Activated T-helper 1 cell treated with anti-CD3 and anti-CD28 coated beads, Interleukin-12 subunit alpha, Interleukin-12 subunit beta, Interleukin-2, Interleukin-4 antibody, amounts not matched to agents 30 ng/mL and 10 ng/mL and 1 ng/mL, durations not matched to agents 14 hours and 24 hours and 36 hours (primary cell): Measurements from ENCODE around the gene C1orf50. TPM values are rescaled to one million over a fixed set of nuclear protein-coding genes. Genes with fewer than 3 reads are reported as not detected.
A peak's percentile ranks its signal among the peaks of the same experiment; 100 is the strongest.

Experiments
- DNase-seq: peaks from one replicate; pipeline ENCODE4 v3.0.0; 2021; ENCODE audit warnings: low spot score
- H3K27ac Mint-ChIP-seq: one replicate; pipeline ENCODE4 v1.8.0; 2021; ENCODE audit warnings: mild to moderate bottlenecking, mixed read lengths
- H3K27me3 Mint-ChIP-seq: one replicate; pipeline ENCODE4 v1.8.0; 2022; ENCODE audit warnings: mild to moderate bottlenecking, moderate library complexity, mixed read lengths; ENCODE audit not compliant: insufficient read depth
- H3K36me3 Mint-ChIP-seq: one replicate; pipeline ENCODE4 v1.8.0; 2021; ENCODE audit warnings: low read depth, mixed read lengths
- H3K4me1 Mint-ChIP-seq: one replicate; pipeline ENCODE4 v1.8.0; 2021; ENCODE audit warnings: low read depth, mixed read lengths
- H3K4me3 Mint-ChIP-seq: one replicate; pipeline ENCODE4 v1.8.0; 2021; ENCODE audit warnings: mild to moderate bottlenecking, moderate library complexity, mixed read lengths
- H3K9me3 Mint-ChIP-seq: one replicate; pipeline ENCODE4 v1.8.0; 2021; ENCODE audit warnings: mixed read lengths
- intact Hi-C: fragments of 100-400 bp; cut with micrococcal nuclease; formaldehyde crosslinking; loops from one replicate; pipeline ENCODE4 v1.15.1; 2024
- total RNA-seq: library from RNA; stranded (reverse); gene quantifications from 2 replicates; pipeline ENCODE4 v1.2.3, GENCODE V29; 2022

C1orf50 gene
- total RNA-seq, 1 donor from 2014 or later, result 7.6 TPM

GRCh38 chr1:42774928-42775526 is 8.0 kb downstream of the C1orf50 start:
- H3K4me1 Mint-ChIP-seq, result peaks cover 37% of the 10 kb centered on the region
- intact Hi-C loops, result no loop called here
- H3K9me3 Mint-ChIP-seq, result no peaks in the 10 kb centered on the region
- peaks cover 50% of the 10 kb centered on the region for H3K36me3 Mint-ChIP-seq
- DNase-seq, result no peak
- H3K27me3 Mint-ChIP-seq, result no peaks in the 10 kb centered on the region
- no peak overlapping the region for H3K4me3 Mint-ChIP-seq
- H3K27ac Mint-ChIP-seq, result no peak overlapping the region

DNA sequence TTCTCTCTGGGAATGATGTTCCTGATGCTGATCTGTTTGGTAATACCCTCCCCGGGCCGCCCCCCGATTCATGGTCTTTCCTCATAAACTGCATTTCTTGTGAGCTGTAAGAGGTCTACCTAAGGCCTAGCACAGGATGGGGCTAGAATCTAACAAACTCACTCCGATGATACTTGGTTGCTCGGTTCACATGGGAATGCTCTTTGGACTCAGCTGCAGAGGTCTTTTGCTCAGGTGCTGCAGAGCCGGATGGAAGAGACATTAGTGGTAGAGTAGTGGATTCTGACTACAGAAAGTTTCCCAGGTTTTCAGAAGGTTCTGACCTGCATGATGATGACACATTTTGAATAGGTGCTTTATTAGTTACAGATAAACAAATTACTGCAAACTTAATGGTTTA is 9.5 kb downstream of the C1orf50 start:
- H3K27ac Mint-ChIP-seq, result no peak overlapping the region
- H3K9me3 Mint-ChIP-seq, result no peaks in the 10 kb centered on the region
- DNase-seq, result no peak
- H3K4me1 Mint-ChIP-seq, result peaks cover 37% of the 10 kb centered on the region
- no peaks in the 10 kb centered on the region for H3K27me3 Mint-ChIP-seq
- H3K36me3 Mint-ChIP-seq, result peaks cover 52% of the 10 kb centered on the region
- H3K4me3 Mint-ChIP-seq, result no peak overlapping the region
- intact Hi-C loops, result no loop called here

GRCh38 chr1:42777852-42778251 is 10.8 kb downstream of the C1orf50 start:
- peak; percentile 12 for DNase-seq
- Mint-ChIP-seq H3K27me3 (no peaks in the 10 kb centered on the region), H3K9me3 (no peaks in the 10 kb centered on the region)

GRCh38 chr1:42779725-42780124 is 12.7 kb downstream of the C1orf50 start:
- H3K36me3 Mint-ChIP-seq, result peaks cover 45% of the 10 kb centered on the region
- intact Hi-C loops, result loop anchor here (2.0 kb wide), 2 partner anchors 67 to 133 kb away; partner anchors contain the start of gene ZNF691
- H3K27ac Mint-ChIP-seq, result no peak overlapping the region
- H3K27me3 Mint-ChIP-seq, result no peaks in the 10 kb centered on the region
- no peak for DNase-seq
- no peaks in the 10 kb centered on the region for H3K9me3 Mint-ChIP-seq
- H3K4me3 Mint-ChIP-seq, result no peak overlapping the region
- peaks cover 31% of the 10 kb centered on the region for H3K4me1 Mint-ChIP-seq

More at GRCh38 chr1:42777852-42778251, 10.8 kb downstream of the C1orf50 start:
- Mint-ChIP-seq H3K4me1 (peaks cover 30% of the 10 kb centered on the region), H3K36me3 (peaks cover 51% of the 10 kb centered on the region), H3K27ac (no peak overlapping the region), H3K4me3 (no peak overlapping the region)
- intact Hi-C loops, result loop anchor here (1.0 to 2.0 kb wide), 6 partner anchors 11 to 295 kb away; partner anchors contain the start of genes C1orf50, P3H1 and ZNF691

GRCh38 chr1:42780176-42780575 is 13.1 kb downstream of the C1orf50 start:
- Mint-ChIP-seq H3K27me3 (no peaks in the 10 kb centered on the region), H3K27ac (no peak overlapping the region), H3K36me3 (peaks cover 40% of the 10 kb centered on the region), H3K4me3 (no peak overlapping the region), H3K9me3 (no peaks in the 10 kb centered on the region), H3K4me1 (peaks cover 31% of the 10 kb centered on the region)
- no peak for DNase-seq
- intact Hi-C loops, result no loop called here

- no peaks in the 10 kb centered on the region for H3K9me3 Mint-ChIP-seq
- intact Hi-C loops, result no loop called here
- peaks cover 33% of the 10 kb centered on the region for H3K4me1 Mint-ChIP-seq
- H3K4me3 Mint-ChIP-seq, result no peak overlapping the region
- H3K27ac Mint-ChIP-seq, result no peak overlapping the region
- H3K36me3 Mint-ChIP-seq, result peaks cover 20% of the 10 kb centered on the region
- DNase-seq, result no peak
- H3K27me3 Mint-ChIP-seq, result no peaks in the 10 kb centered on the region
These were observed 16.0 kb downstream of the C1orf50 start for GRCh38 chr1:42783092-42783491.

DNA sequence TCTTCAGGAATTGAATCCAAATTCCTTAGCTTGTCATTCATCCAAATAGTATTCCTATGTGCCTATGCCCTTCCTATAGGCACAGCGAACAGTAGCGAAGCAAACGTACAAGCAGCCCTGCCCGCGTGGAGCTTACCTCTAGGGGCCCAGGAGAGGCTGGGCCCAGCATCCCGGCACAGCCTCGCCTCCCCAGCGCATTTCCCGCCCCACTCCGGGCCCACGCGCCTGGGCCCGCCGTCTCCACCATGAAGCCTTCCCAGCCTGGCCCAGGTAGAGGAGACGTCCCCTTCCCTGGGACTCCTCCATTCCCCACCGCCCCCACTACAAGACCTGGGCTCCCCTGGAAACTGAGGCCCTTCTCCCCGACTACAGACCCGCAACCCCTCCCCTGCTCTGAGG is 17.5 kb downstream of the C1orf50 start:
- Mint-ChIP-seq H3K4me1 (peaks cover 22% of the 10 kb centered on the region), H3K4me3 (no peak overlapping the region), H3K27me3 (no peaks in the 10 kb centered on the region), H3K36me3 (peaks cover 13% of the 10 kb centered on the region), H3K27ac (no peak overlapping the region), H3K9me3 (no peaks in the 10 kb centered on the region)
- no peak for DNase-seq
- intact Hi-C loops, result no loop called here

DNA sequence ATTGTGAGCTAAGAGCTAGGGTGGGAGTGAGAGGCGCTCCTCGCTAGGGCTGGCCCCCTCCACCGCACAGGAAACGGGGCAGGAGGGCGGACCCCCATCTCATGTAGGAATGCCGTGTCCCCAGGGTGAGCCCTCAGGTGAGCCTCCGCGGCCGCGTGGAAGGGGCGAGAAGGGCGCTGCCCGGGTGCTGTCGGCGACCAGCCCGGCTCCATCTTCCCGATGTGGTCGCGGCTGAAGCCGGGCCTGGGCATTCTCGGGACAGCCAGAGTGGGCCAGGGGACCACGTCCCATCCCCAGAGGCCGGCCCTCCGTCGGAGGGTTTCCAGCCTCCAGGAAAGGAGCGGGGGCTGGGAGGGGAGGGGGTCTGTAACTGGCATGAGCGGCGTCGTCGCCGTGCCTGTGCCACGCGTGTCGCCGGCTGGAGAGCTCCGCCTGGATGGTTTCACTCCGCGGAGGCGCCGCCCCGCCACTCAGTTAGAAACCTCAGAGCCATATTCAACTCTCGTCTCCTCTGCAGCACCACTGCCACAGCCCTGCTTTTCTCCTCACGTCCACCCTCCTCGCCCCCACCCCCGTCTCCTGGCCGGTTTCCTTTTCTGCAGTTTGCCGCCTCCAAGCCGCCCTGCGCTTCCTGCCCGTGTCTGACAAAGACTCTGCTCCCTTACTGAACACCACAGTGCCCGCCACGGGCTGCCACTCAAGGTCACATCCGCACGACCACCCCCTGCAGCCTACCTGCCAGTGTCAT is 18.1 kb downstream of the C1orf50 start, which contains the start of gene TMEM269:
TSS of gene TMEM269 (plus strand) at position 46 of the 748 bp plus-strand sequence. CDS start 4,903 bp downstream, outside the sequence.
- Mint-ChIP-seq H3K36me3 (peaks cover 13% of the 10 kb centered on the region), H3K27ac (peak within 1 kb of the TSS; percentile 32), H3K9me3 (no peaks in the 10 kb centered on the region), H3K4me1 (peaks cover 16% of the 10 kb centered on the region), H3K27me3 (no peaks in the 10 kb centered on the region), H3K4me3 (peak within 1 kb of the TSS; percentile 41)
- DNase-seq, result peak; percentile 27
- intact Hi-C loops, result no loop called here

DNA sequence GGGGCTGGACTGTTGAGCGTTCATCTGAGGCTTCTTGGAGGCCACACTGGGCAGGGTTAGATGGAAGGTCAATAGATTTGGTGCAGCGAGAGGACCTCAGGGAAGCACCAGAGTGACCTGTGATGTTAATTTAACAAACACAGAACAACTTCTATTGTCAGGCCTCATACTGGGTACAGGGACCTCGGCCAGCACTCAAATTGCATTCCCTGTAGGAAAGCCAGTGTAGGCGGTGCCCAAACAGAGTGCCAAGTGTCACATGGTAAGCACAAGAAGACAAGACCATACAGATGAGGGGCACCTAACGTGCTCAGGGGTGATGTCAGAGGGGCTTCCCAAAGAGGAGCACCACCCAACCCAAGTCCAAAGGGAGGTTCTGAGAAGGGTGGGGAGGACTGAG is 19.0 kb downstream of the C1orf50 start:
- Mint-ChIP-seq H3K9me3 (no peaks in the 10 kb centered on the region), H3K27me3 (no peaks in the 10 kb centered on the region), H3K4me1 (peaks cover 15% of the 10 kb centered on the region), H3K4me3 (no peak overlapping the region), H3K27ac (no peak overlapping the region), H3K36me3 (peaks cover 8% of the 10 kb centered on the region)
- intact Hi-C loops, result no loop called here
- DNase-seq, result no peak

DNA sequence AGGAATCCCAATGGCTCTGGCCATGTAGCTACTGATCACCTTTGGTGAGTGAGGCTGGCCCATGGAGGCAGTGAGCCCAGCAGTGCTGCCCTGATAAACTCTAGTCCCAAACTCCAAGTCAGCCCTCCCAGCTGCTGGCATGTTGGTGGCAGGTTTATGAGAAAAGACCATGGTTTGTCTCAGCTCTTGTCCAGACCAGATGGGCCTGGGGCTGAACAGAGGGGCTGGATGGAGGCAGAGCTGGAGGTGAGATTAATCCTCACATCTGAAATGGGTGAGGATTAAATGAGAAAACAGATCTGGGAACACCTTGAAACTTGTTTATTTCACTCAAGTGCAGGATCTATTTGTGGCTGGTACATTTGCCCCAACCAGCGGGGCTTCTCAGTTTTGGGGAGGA is 21.0 kb downstream of the C1orf50 start:
- no peak overlapping the region for H3K4me3 Mint-ChIP-seq
- H3K27ac Mint-ChIP-seq, result no peak overlapping the region
- intact Hi-C loops, result no loop called here
- no peaks in the 10 kb centered on the region for H3K9me3 Mint-ChIP-seq
- DNase-seq, result no peak
- peaks cover 2% of the 10 kb centered on the region for H3K36me3 Mint-ChIP-seq
- H3K27me3 Mint-ChIP-seq, result no peaks in the 10 kb centered on the region
- H3K4me1 Mint-ChIP-seq, result peaks cover 15% of the 10 kb centered on the region

- DNase-seq, result no peak
- intact Hi-C loops, result no loop called here
- Mint-ChIP-seq H3K27me3 (peaks cover 7% of the 10 kb centered on the region), H3K4me3 (no peak overlapping the region), H3K4me1 (no peaks in the 10 kb centered on the region), H3K36me3 (no peaks in the 10 kb centered on the region), H3K9me3 (no peaks in the 10 kb centered on the region), H3K27ac (no peak overlapping the region)
These were observed 26.8 kb downstream of the C1orf50 start for GRCh38 chr1:42793824-42794223.

- H3K27me3 Mint-ChIP-seq, result peaks cover 9% of the 10 kb centered on the region
- no peaks in the 10 kb centered on the region for H3K36me3 Mint-ChIP-seq
- H3K9me3 Mint-ChIP-seq, result no peaks in the 10 kb centered on the region
- intact Hi-C loops, result no loop called here
- no peak for DNase-seq
- no peak overlapping the region for H3K27ac Mint-ChIP-seq
- no peak overlapping the region for H3K4me3 Mint-ChIP-seq
- H3K4me1 Mint-ChIP-seq, result no peaks in the 10 kb centered on the region
These were observed 30.4 kb downstream of the C1orf50 start for GRCh38 chr1:42797414-42797813.

DNA sequence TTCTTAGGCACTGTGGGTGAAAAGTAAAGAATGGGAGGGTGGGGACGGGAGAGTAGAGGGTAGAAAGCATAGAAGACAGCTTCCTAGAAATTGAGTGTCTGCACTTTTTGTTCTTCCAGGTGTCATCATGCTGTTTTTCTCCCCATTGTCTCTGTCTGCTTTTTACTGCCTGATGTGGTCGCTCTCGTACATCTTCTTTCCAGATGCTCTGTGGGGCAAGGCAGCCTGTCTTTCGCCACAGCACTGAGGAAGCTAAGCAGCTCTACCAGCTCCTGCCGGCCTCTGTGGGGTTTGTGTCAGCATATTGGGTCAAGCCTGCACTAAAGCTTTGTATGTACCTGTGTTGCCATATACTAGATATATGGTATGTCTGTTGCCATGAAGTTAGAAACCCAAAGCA is 30.9 kb downstream of the C1orf50 start:
- no peaks in the 10 kb centered on the region for H3K36me3 Mint-ChIP-seq
- no peaks in the 10 kb centered on the region for H3K4me1 Mint-ChIP-seq
- no peak overlapping the region for H3K4me3 Mint-ChIP-seq
- peaks cover 9% of the 10 kb centered on the region for H3K27me3 Mint-ChIP-seq
- H3K27ac Mint-ChIP-seq, result no peak overlapping the region
- H3K9me3 Mint-ChIP-seq, result no peaks in the 10 kb centered on the region
- intact Hi-C loops, result no loop called here
- no peak for DNase-seq
